Chondrocyte (in vitro differentiated cells): ENCODE measurements around the gene BPIFB1. TPM values are rescaled to one million over a fixed set of nuclear protein-coding genes. Genes with fewer than 3 reads are reported as not detected.
A peak's percentile ranks its signal among the peaks of the same experiment; 100 is the strongest.

Experiments
- DNase-seq: peaks from one replicate; pipeline ENCODE4 v3.0.0; 2021; ENCODE audit warnings: mixed read lengths, low spot score
- H3K27ac Mint-ChIP-seq: one replicate; pipeline ENCODE4 v1.8.0; 2021; ENCODE audit warnings: mild to moderate bottlenecking, moderate library complexity, mixed read lengths; ENCODE audit not compliant: unreplicated experiment
- H3K27me3 Mint-ChIP-seq: 2 replicates; pipeline ENCODE4 v1.8.0; 2021; ENCODE audit warnings: low read depth, mixed read lengths
- H3K36me3 Mint-ChIP-seq: 2 replicates; pipeline ENCODE4 v1.8.0; 2021; ENCODE audit warnings: low read depth, mixed read lengths
- H3K4me1 Mint-ChIP-seq: 2 replicates; pipeline ENCODE4 v1.8.0; 2021; ENCODE audit warnings: low read depth, mild to moderate bottlenecking, mixed read lengths
- H3K4me3 Mint-ChIP-seq: one replicate; pipeline ENCODE4 v1.8.0; 2021; ENCODE audit warnings: mild to moderate bottlenecking, moderate library complexity, mixed read lengths; ENCODE audit not compliant: unreplicated experiment
- H3K9me3 Mint-ChIP-seq: 2 replicates; pipeline ENCODE4 v1.8.0; 2021; ENCODE audit warnings: low read depth, mixed read lengths
- CTCF ChIP-seq: fragments of 200-600 bp; sonication (generic); IDR thresholded peaks from 2 replicates; pipeline ENCODE4 v1.5.0; 2021; ENCODE audit warnings: antibody characterized with exemption, mild to moderate bottlenecking, moderate library complexity
- total RNA-seq: library from RNA; stranded (reverse); gene quantifications from 3 replicates; pipeline ENCODE4 v1.2.1, GENCODE V29; 2021

BPIFB1 gene
- total RNA-seq, 1 donor from 2014 or later = not detected

GRCh38 chr20:33257237-33257636 lies 25.8 kb upstream of the BPIFB1 start:
- H3K27me3 Mint-ChIP-seq = peaks cover 63% of the 10 kb centered on the region
- peaks cover 12% of the 10 kb centered on the region for H3K9me3 Mint-ChIP-seq
- H3K27ac Mint-ChIP-seq = no peak overlapping the region
- no peaks in the 10 kb centered on the region for H3K36me3 Mint-ChIP-seq
- no peak overlapping the region for H3K4me3 Mint-ChIP-seq
- H3K4me1 Mint-ChIP-seq = no peaks in the 10 kb centered on the region
- no peak for DNase-seq
- TF ChIP-seq CTCF = no peak

- Mint-ChIP-seq H3K9me3 (peaks cover 10% of the 10 kb centered on the region), H3K4me1 (no peaks in the 10 kb centered on the region), H3K36me3 (no peaks in the 10 kb centered on the region), H3K27me3 (peaks cover 73% of the 10 kb centered on the region), H3K4me3 (no peak overlapping the region), H3K27ac (no peak overlapping the region)
- DNase-seq = no peak
- no peak for TF ChIP-seq CTCF
These were observed 23.6 kb upstream of the BPIFB1 start for GRCh38 chr20:33259371-33259770.

- peaks cover 74% of the 10 kb centered on the region for H3K27me3 Mint-ChIP-seq
- no peak for DNase-seq
- H3K9me3 Mint-ChIP-seq = peaks cover 7% of the 10 kb centered on the region
- no peak for TF ChIP-seq CTCF
- no peaks in the 10 kb centered on the region for H3K36me3 Mint-ChIP-seq
- H3K4me1 Mint-ChIP-seq = no peaks in the 10 kb centered on the region
- no peak overlapping the region for H3K27ac Mint-ChIP-seq
- H3K4me3 Mint-ChIP-seq = no peak overlapping the region
These were observed 21.5 kb upstream of the BPIFB1 start for GRCh38 chr20:33261465-33261864.

GRCh38 chr20:33262658-33263065 lies 20.4 kb upstream of the BPIFB1 start:
- H3K27ac Mint-ChIP-seq = no peak overlapping the region
- H3K4me1 Mint-ChIP-seq = no peaks in the 10 kb centered on the region
- no peak for DNase-seq
- peaks cover 72% of the 10 kb centered on the region for H3K27me3 Mint-ChIP-seq
- no peaks in the 10 kb centered on the region for H3K36me3 Mint-ChIP-seq
- H3K9me3 Mint-ChIP-seq = peaks cover 7% of the 10 kb centered on the region
- TF ChIP-seq CTCF = peak; percentile 80
- H3K4me3 Mint-ChIP-seq = no peak overlapping the region

GRCh38 chr20:33263784-33264183 lies 19.2 kb upstream of the BPIFB1 start:
- Mint-ChIP-seq H3K27me3 (peaks cover 77% of the 10 kb centered on the region), H3K9me3 (peaks cover 7% of the 10 kb centered on the region), H3K4me3 (no peak overlapping the region), H3K4me1 (no peaks in the 10 kb centered on the region), H3K36me3 (no peaks in the 10 kb centered on the region), H3K27ac (no peak overlapping the region)
- no peak for TF ChIP-seq CTCF
- DNase-seq = no peak
